GM23338 (cell line): ENCODE measurements around the gene COL18A1. TPM values are rescaled to one million over a fixed set of nuclear protein-coding genes. Genes with fewer than 3 reads are reported as not detected.

ENCODE experiments used
- ATAC-seq: fragments of 200-7000 bp; cut with Tn5 transposase; 3 replicates; pipeline ENCODE4 v1.9.1; 2020
- DNase-seq: peaks from one replicate; pipeline ENCODE4 v3.0.0-alpha.2; 2015; ENCODE audit warnings: low spot score
- H2AFZ ChIP-seq: fragments of 200-600 bp; sonication (generic); 2 replicates; pipeline ENCODE4 v1.8.0; 2016; ENCODE audit warnings: antibody characterized with exemption, mild to moderate bottlenecking, moderate library complexity
- H3F3A ChIP-seq: fragments of 200-600 bp; sonication (generic); replicated peaks from 2 replicates; pipeline ENCODE4 v1.8.0; 2017; ENCODE audit warnings: antibody characterized with exemption, mixed run types, low read depth
- H3K27ac ChIP-seq: fragments of 200-600 bp; sonication (generic); 2 replicates; pipeline ENCODE4 v1.6.1; 2016; ENCODE audit warnings: low read depth
- H3K27me3 ChIP-seq: fragments of 200-600 bp; sonication (generic); 2 replicates; pipeline ENCODE4 v1.8.0; 2016; ENCODE audit warnings: mild to moderate bottlenecking, mixed run types, moderate library complexity; ENCODE audit not compliant: insufficient read depth
- H3K36me3 ChIP-seq: fragments of 200-600 bp; sonication (generic); 2 replicates; pipeline ENCODE4 v1.8.0; 2016; ENCODE audit warnings: mild to moderate bottlenecking; ENCODE audit not compliant: insufficient read depth
- H3K4me1 ChIP-seq: fragments of 200-600 bp; sonication (generic); 2 replicates; pipeline ENCODE4 v1.8.0; 2016; ENCODE audit warnings: mild to moderate bottlenecking, moderate library complexity; ENCODE audit not compliant: insufficient read depth
- H3K4me2 ChIP-seq: fragments of 200-600 bp; sonication (generic); 2 replicates; pipeline ENCODE4 v1.7.1; 2017; ENCODE audit warnings: mixed run types
- H3K4me3 ChIP-seq: fragments of 200-600 bp; sonication (generic); 2 replicates; pipeline ENCODE4 v1.6.1; 2016; ENCODE audit warnings: mixed run types
- H3K79me2 ChIP-seq: fragments of 200-600 bp; sonication (generic); replicated peaks from 2 replicates; pipeline ENCODE4 v1.8.0; 2017; ENCODE audit warnings: mild to moderate bottlenecking; ENCODE audit not compliant: insufficient read depth
- H3K9me2 ChIP-seq: fragments of 200-600 bp; sonication (generic); 2 replicates; pipeline ENCODE4 v1.8.0; 2017; ENCODE audit not compliant: insufficient read depth
- H4K20me1 ChIP-seq: fragments of 200-600 bp; sonication (generic); replicated peaks from 2 replicates; pipeline ENCODE4 v1.8.0; 2017; ENCODE audit warnings: mild to moderate bottlenecking; ENCODE audit not compliant: insufficient read depth
- H3K27ac Mint-ChIP-seq: 2 replicates; pipeline ENCODE4 v1.8.0; 2020; ENCODE audit warnings: inconsistent platforms, mild to moderate bottlenecking, moderate library complexity, mixed read lengths
- H3K27me3 Mint-ChIP-seq: 3 replicates; pipeline ENCODE4 v1.8.0; 2022; ENCODE audit warnings: low read depth, mild to moderate bottlenecking, moderate library complexity, mixed read lengths, inconsistent platforms; ENCODE audit not compliant: insufficient read depth, poor library complexity
- H3K36me3 Mint-ChIP-seq: 3 replicates; pipeline ENCODE4 v1.8.0; 2021; ENCODE audit warnings: low read depth, mild to moderate bottlenecking, inconsistent platforms, moderate library complexity, mixed read lengths
- H3K4me1 Mint-ChIP-seq: 3 replicates; pipeline ENCODE4 v1.8.0; 2020; ENCODE audit warnings: mild to moderate bottlenecking, inconsistent platforms, mixed read lengths
- H3K4me3 Mint-ChIP-seq: 3 replicates; pipeline ENCODE4 v1.8.0; 2021; ENCODE audit warnings: moderate library complexity, mild to moderate bottlenecking, inconsistent platforms, mixed read lengths
- H3K9me3 Mint-ChIP-seq: 3 replicates; pipeline ENCODE4 v1.8.0; 2020; ENCODE audit warnings: moderate library complexity, mild to moderate bottlenecking, inconsistent platforms, mixed read lengths
- CTCF ChIP-seq, 2 experiments: fragments of 200-600 bp in 1 of 2; sonication (generic) in 1 of 2; conservative IDR thresholded peaks; 2 replicates each; pipeline versions ENCODE4 v1.5.1 to v1.6.1; 2016 to 2017; ENCODE audit warnings: antibody characterized with exemption in 2 of 2, low read depth in 2 of 2, mild to moderate bottlenecking in 2 of 2, moderate library complexity in 1 of 2
- ETS1 ChIP-seq: IDR thresholded peaks from 2 replicates; pipeline ENCODE4 v1.6.1; 2016; ENCODE audit warnings: antibody characterized with exemption
- EZH2 ChIP-seq: fragments of 200-600 bp; sonication (generic); IDR thresholded peaks from one replicate; pipeline ENCODE4 v1.8.0; 2017; ENCODE audit warnings: antibody characterized with exemption, mild to moderate bottlenecking, low read depth; ENCODE audit not compliant: unreplicated experiment
- EZH2phosphoT487 ChIP-seq: fragments of 200-600 bp; sonication (generic); IDR thresholded peaks from one replicate; pipeline ENCODE4 v1.8.1; 2018; ENCODE audit warnings: antibody characterized with exemption; ENCODE audit not compliant: unreplicated experiment
- JUNB ChIP-seq: IDR thresholded peaks from one replicate; pipeline ENCODE4 v1.6.1; 2016; ENCODE audit warnings: antibody characterized with exemption; ENCODE audit not compliant: unreplicated experiment
- NANOG ChIP-seq: IDR thresholded peaks from 2 replicates; pipeline ENCODE4 v1.6.1; 2016; ENCODE audit warnings: antibody characterized with exemption, borderline replicate concordance
- POLR2AphosphoS5 ChIP-seq: IDR thresholded peaks from 2 replicates; pipeline ENCODE4 v1.6.1; 2016; ENCODE audit warnings: antibody characterized with exemption, low read depth
- REST ChIP-seq: IDR thresholded peaks from one replicate; pipeline ENCODE4 v1.6.1; 2018; ENCODE audit warnings: antibody characterized with exemption; ENCODE audit not compliant: unreplicated experiment
- STAT1 ChIP-seq: IDR thresholded peaks from one replicate; pipeline ENCODE4 v1.6.1; 2016; ENCODE audit warnings: antibody characterized with exemption; ENCODE audit not compliant: unreplicated experiment
- ZNF114 ChIP-seq: fragments of 250-450 bp; sonication (Bioruptor Pico); IDR thresholded peaks from 2 replicates; pipeline ENCODE4 v1.5.0; 2020; ENCODE audit warnings: mild to moderate bottlenecking, moderate library complexity
- ZNF331 ChIP-seq: fragments of 250-450 bp; sonication (Bioruptor Pico); IDR thresholded peaks from 2 replicates; pipeline ENCODE4 v1.5.0; 2020; ENCODE audit warnings: low read depth, mild to moderate bottlenecking, moderate library complexity
- polyA plus RNA-seq: library from polyadenylated mRNA; unstranded; fragments of >200 nt; fragmentation: Nextera tagmentation; extraction: Ambion mirVana; gene quantifications from 2 replicates; pipeline ENCODE4 v1.2.1, GENCODE V29; 2016
- total RNA-seq: library from RNA; depleted of rRNA; stranded (reverse); fragments of >200 nt; shearing (Covaris generic); gene quantifications from 2 replicates; pipeline ENCODE4 v1.2.3, GENCODE V29; 2014

COL18A1 gene
- total and polyA plus RNA-seq, 2 experiments from 2014 or later: 38.4 to 430 TPM

GRCh38 chr21:45554477-45555175, 149.7 kb downstream of the COL18A1 start:
- peak; percentile 57 to 75 for TF ChIP-seq CTCF (conservative IDR thresholded peaks at IDR 0.05; ENCODE audit: low read depth in 2 of 2)
- no peak for TF ChIP-seq ZNF331 (CRISPR knock-in tag)

GRCh38 chr21:45555251-45555556, 150.2 kb downstream of the COL18A1 start:
- Histone ChIP-seq H2AFZ (no peak overlapping the region), H3K36me3 (no peaks in the 10 kb centered on the region), H3K4me1 (peaks cover 11% of the 10 kb centered on the region), H3K27me3 (no peaks in the 10 kb centered on the region), H3K4me2 (no peak overlapping the region; the same call in 1 of the 2 replicates), H4K20me1 (no peaks in the 10 kb centered on the region), H3F3A (0 out of 2 replicates have a peak, but pooled peaks cover 2% of the 10 kb centered on the region), H3K4me3 (peak overlapping the region; percentile 53; the same call in 1 of the 2 replicates), H3K9me2 (no peaks in the 10 kb centered on the region), H3K27ac (no peak overlapping the region), H3K79me2 (no peaks in the 10 kb centered on the region)
- DNase-seq (no peak), ATAC-seq (no peak)
- peaks cover 10% of the 10 kb centered on the region for H3K27me3 Mint-ChIP-seq
- no peak overlapping the region for H3K27ac Mint-ChIP-seq
- no peak overlapping the region for H3K4me3 Mint-ChIP-seq
- no peaks in the 10 kb centered on the region for H3K36me3 Mint-ChIP-seq
- peaks cover 28% of the 10 kb centered on the region for H3K4me1 Mint-ChIP-seq
- H3K9me3 Mint-ChIP-seq: peaks cover 4% of the 10 kb centered on the region; the same call in 1 of the 3 replicates
- TF ChIP-seq STAT1: no peak
- TF ChIP-seq ETS1: no peak
- no peak for TF ChIP-seq EZH2
- no peak for TF ChIP-seq POLR2AphosphoS5
- no peak for TF ChIP-seq ZNF114 (CRISPR knock-in tag)
- TF ChIP-seq CTCF (conservative IDR thresholded peaks at IDR 0.05; ENCODE audit: low read depth in 2 of 2): no peak
- TF ChIP-seq REST: no peak
- TF ChIP-seq NANOG: no peak
- no peak for TF ChIP-seq EZH2phosphoT487
- no peak for TF ChIP-seq JUNB

More at GRCh38 chr21:45554477-45555175, 149.7 kb downstream of the COL18A1 start:
- Histone ChIP-seq H3K9me2 (no peaks in the 10 kb centered on the region), H3F3A (0 out of 2 replicates have a peak, but pooled peaks cover 2% of the 10 kb centered on the region), H3K79me2 (no peaks in the 10 kb centered on the region), H3K4me2 (peak overlapping the region; percentile 88), H3K4me3 (peak overlapping the region; percentile 60), H3K27ac (no peak overlapping the region), H3K36me3 (no peaks in the 10 kb centered on the region), H3K27me3 (no peaks in the 10 kb centered on the region), H3K4me1 (peaks cover 11% of the 10 kb centered on the region), H2AFZ (peak overlapping the region; percentile 95; the same call in 1 of the 2 replicates), H4K20me1 (no peaks in the 10 kb centered on the region)
- Mint-ChIP-seq H3K4me1 (peaks cover 24% of the 10 kb centered on the region), H3K36me3 (no peaks in the 10 kb centered on the region), H3K9me3 (peaks cover 4% of the 10 kb centered on the region; the same call in 1 of the 3 replicates), H3K27ac (no peak overlapping the region), H3K27me3 (peaks cover 12% of the 10 kb centered on the region), H3K4me3 (peak overlapping the region; percentile 74)
- peak; percentile 12 for ATAC-seq
- DNase-seq: peak; percentile 71
